Karpas-422 (cell line): ENCODE data around the gene PTCRA. TPM values are rescaled to one million over a fixed set of nuclear protein-coding genes. Genes with fewer than 3 reads are reported as not detected.
A peak's percentile ranks its signal among the peaks of the same experiment; 100 is the strongest.
"Not testable (repeated sequence)": the region's sequence is repeated elsewhere in the genome, so short reads cannot be mapped to it uniquely, and the experiment has no call there.

Source experiments
- DNase-seq: peaks from one replicate; pipeline ENCODE4 v3.0.0-alpha.2; 2015
- H2AFZ ChIP-seq: fragments of 200-600 bp; sonication (generic); 2 replicates; pipeline ENCODE4 v1.6.1; 2014; ENCODE audit warnings: antibody characterized with exemption, low read length, mixed read lengths
- H3K27ac ChIP-seq: fragments of 200-600 bp; sonication (generic); 2 replicates; pipeline ENCODE4 v1.5.1; 2014; ENCODE audit warnings: mild to moderate bottlenecking, low read length, moderate library complexity
- H3K27me3 ChIP-seq: fragments of 200-600 bp; sonication (generic); 2 replicates; pipeline ENCODE4 v1.6.1; 2014; ENCODE audit warnings: low read length, mixed read lengths
- H3K36me3 ChIP-seq: fragments of 200-600 bp; sonication (generic); 2 replicates; pipeline ENCODE4 v1.6.1; 2014; ENCODE audit warnings: low read length, mixed read lengths; ENCODE audit not compliant: insufficient read depth
- H3K4me1 ChIP-seq: fragments of 200-600 bp; sonication (generic); 2 replicates; pipeline ENCODE4 v1.6.1; 2014; ENCODE audit warnings: mild to moderate bottlenecking, low read length, mixed read lengths
- H3K4me2 ChIP-seq: fragments of 200-600 bp; sonication (generic); 2 replicates; pipeline ENCODE4 v1.6.1; 2014; ENCODE audit warnings: low read length, low read depth, mild to moderate bottlenecking; ENCODE audit not compliant: poor library complexity, severe bottlenecking
- H3K4me3 ChIP-seq: fragments of 200-600 bp; sonication (generic); 2 replicates; pipeline ENCODE4 v1.5.1; 2014; ENCODE audit warnings: mild to moderate bottlenecking, antibody characterized with exemption, low read length, mixed read lengths
- H3K79me2 ChIP-seq: fragments of 200-600 bp; sonication (generic); 2 replicates; pipeline ENCODE4 v1.6.1; 2014; ENCODE audit warnings: mild to moderate bottlenecking, low read length, mixed read lengths
- H3K9ac ChIP-seq: fragments of 200-600 bp; sonication (generic); 2 replicates; pipeline ENCODE4 v1.6.0; 2014; ENCODE audit warnings: low read length
- H3K9me2 ChIP-seq: fragments of 200-600 bp; sonication (generic), shearing (Covaris generic); replicated peaks from 2 replicates; pipeline ENCODE4 v1.6.0; 2014; ENCODE audit warnings: mild to moderate bottlenecking, low read length, moderate library complexity; ENCODE audit not compliant: insufficient read depth
- H3K9me3 ChIP-seq: fragments of 300-700, 200-600 bp; sonication (generic); 2 replicates; pipeline ENCODE4 v1.6.1; 2014; ENCODE audit warnings: low read length, mixed read lengths
- H4K20me1 ChIP-seq: fragments of 200-600 bp; sonication (generic); 2 replicates; pipeline ENCODE4 v1.6.1; 2014; ENCODE audit warnings: mild to moderate bottlenecking, antibody characterized with exemption, low read length, low read depth; ENCODE audit not compliant: insufficient read depth
- total RNA-seq: library from RNA; depleted of rRNA; stranded (reverse); fragments of >200 nt; shearing (Covaris generic); gene quantifications from 2 replicates; pipeline ENCODE4 v1.2.3, GENCODE V29; 2014; ENCODE audit warnings: low replicate concordance

The PTCRA gene
- total RNA-seq, 1 experiment from 2014 or later, result not detected

- Histone ChIP-seq H2AFZ (no peak overlapping the region), H3K9me2 (no peaks in the 10 kb centered on the region), H3K4me1 (peaks cover 42% of the 10 kb centered on the region), H3K4me2 (no peak overlapping the region), H3K9ac (no peak overlapping the region), H3K27me3 (no peaks in the 10 kb centered on the region), H3K9me3 (no peaks in the 10 kb centered on the region), H4K20me1 (no peaks in the 10 kb centered on the region), H3K79me2 (no peaks in the 10 kb centered on the region), H3K4me3 (no peak overlapping the region), H3K36me3 (no peaks in the 10 kb centered on the region), H3K27ac (no peak overlapping the region)
- DNase-seq, result no peak
Measured at GRCh38 chr6:42896178-42896719, 19.6 kb upstream of the PTCRA start.

GRCh38 chr6:42898891-42899361 is 16.9 kb upstream of the PTCRA start:
- no peaks in the 10 kb centered on the region for H3K36me3 ChIP-seq
- H3K9me3 ChIP-seq, result no peaks in the 10 kb centered on the region
- no peak overlapping the region for H3K4me3 ChIP-seq
- no peak overlapping the region for H3K9ac ChIP-seq
- peak; percentile 94 for DNase-seq
- H4K20me1 ChIP-seq, result no peaks in the 10 kb centered on the region
- H2AFZ ChIP-seq, result no peak overlapping the region; the same call in 1 of the 2 replicates
- H3K79me2 ChIP-seq, result no peaks in the 10 kb centered on the region
- H3K27ac ChIP-seq, result no peak overlapping the region
- peak overlapping the region; percentile 63 for H3K4me2 ChIP-seq
- H3K4me1 ChIP-seq, result peaks cover 41% of the 10 kb centered on the region
- no peaks in the 10 kb centered on the region for H3K27me3 ChIP-seq
- H3K9me2 ChIP-seq, result no peaks in the 10 kb centered on the region

GRCh38 chr6:42899871-42900270 is 16.0 kb upstream of the PTCRA start:
- no peaks in the 10 kb centered on the region for H3K79me2 ChIP-seq
- H4K20me1 ChIP-seq, result no peaks in the 10 kb centered on the region
- no peak overlapping the region for H3K4me3 ChIP-seq
- no peak overlapping the region for H2AFZ ChIP-seq
- H3K9me2 ChIP-seq, result no peaks in the 10 kb centered on the region
- no peaks in the 10 kb centered on the region for H3K36me3 ChIP-seq
- no peak overlapping the region for H3K9ac ChIP-seq
- H3K4me1 ChIP-seq, result peaks cover 32% of the 10 kb centered on the region
- no peak overlapping the region for H3K4me2 ChIP-seq
- H3K9me3 ChIP-seq, result no peaks in the 10 kb centered on the region
- H3K27ac ChIP-seq, result no peak overlapping the region
- no peak for DNase-seq
- no peaks in the 10 kb centered on the region for H3K27me3 ChIP-seq

GRCh38 chr6:42901538-42901957 is 14.3 kb upstream of the PTCRA start:
- peak overlapping the region; percentile 51; the same call in 1 of the 2 replicates for H2AFZ ChIP-seq
- H4K20me1 ChIP-seq, result no peaks in the 10 kb centered on the region
- H3K36me3 ChIP-seq, result no peaks in the 10 kb centered on the region
- no peaks in the 10 kb centered on the region for H3K9me3 ChIP-seq
- H3K9ac ChIP-seq, result peak overlapping the region; percentile 42; the same call in 1 of the 2 replicates
- H3K4me3 ChIP-seq, result peak overlapping the region; percentile 51; the same call in 1 of the 2 replicates
- H3K9me2 ChIP-seq, result no peaks in the 10 kb centered on the region
- peak; percentile 93 for DNase-seq
- H3K27me3 ChIP-seq, result no peaks in the 10 kb centered on the region
- peaks cover 31% of the 10 kb centered on the region for H3K4me1 ChIP-seq
- H3K4me2 ChIP-seq, result peak overlapping the region; percentile 52
- H3K79me2 ChIP-seq, result no peaks in the 10 kb centered on the region
- H3K27ac ChIP-seq, result no peak overlapping the region

- not testable (repeated sequence) for H3K27me3 ChIP-seq, H4K20me1 ChIP-seq, H3K9me2 ChIP-seq, H3K9me3 ChIP-seq, H3K79me2 ChIP-seq, H3K36me3 ChIP-seq
- H3K4me2 ChIP-seq, result peak overlapping the region; percentile 52
- peak overlapping the region; percentile 51 for H3K4me3 ChIP-seq
- DNase-seq, result peak; percentile 84
- H2AFZ ChIP-seq, result peak overlapping the region; percentile 82
- H3K4me1 ChIP-seq, result peaks cover 31% of the 10 kb centered on the region
- H3K27ac ChIP-seq, result peak overlapping the region; percentile 74
- peak overlapping the region; percentile 42 for H3K9ac ChIP-seq
Measured at GRCh38 chr6:42902429-42903263, 13.2 kb upstream of the PTCRA start.

- H4K20me1 ChIP-seq, result no peaks in the 10 kb centered on the region
- H3K27me3 ChIP-seq, result no peaks in the 10 kb centered on the region
- no peak overlapping the region for H3K9ac ChIP-seq
- H3K27ac ChIP-seq, result no peak overlapping the region
- no peaks in the 10 kb centered on the region for H3K79me2 ChIP-seq
- H2AFZ ChIP-seq, result no peak overlapping the region
- no peak for DNase-seq
- H3K36me3 ChIP-seq, result no peaks in the 10 kb centered on the region
- peaks cover 26% of the 10 kb centered on the region for H3K4me1 ChIP-seq
- H3K4me3 ChIP-seq, result no peak overlapping the region
- H3K9me2 ChIP-seq, result no peaks in the 10 kb centered on the region
- H3K9me3 ChIP-seq, result no peaks in the 10 kb centered on the region
- no peak overlapping the region for H3K4me2 ChIP-seq
Measured at GRCh38 chr6:42904467-42904866, 11.4 kb upstream of the PTCRA start.

GRCh38 chr6:42907336-42907735 is 8.5 kb upstream of the PTCRA start:
- Histone ChIP-seq H3K27ac (no peak overlapping the region), H2AFZ (no peak overlapping the region), H3K4me3 (no peak overlapping the region), H3K4me2 (no peak overlapping the region), H3K9me2 (no peaks in the 10 kb centered on the region), H3K4me1 (peaks cover 12% of the 10 kb centered on the region), H3K36me3 (no peaks in the 10 kb centered on the region), H3K9ac (no peak overlapping the region), H3K27me3 (no peaks in the 10 kb centered on the region), H3K79me2 (no peaks in the 10 kb centered on the region), H4K20me1 (no peaks in the 10 kb centered on the region), H3K9me3 (no peaks in the 10 kb centered on the region)
- no peak for DNase-seq

- Histone ChIP-seq H3K79me2 (no peaks in the 10 kb centered on the region), H3K27ac (no peak overlapping the region), H3K36me3 (no peaks in the 10 kb centered on the region), H3K4me3 (no peak overlapping the region), H3K9ac (no peak overlapping the region), H3K4me2 (no peak overlapping the region), H3K27me3 (no peaks in the 10 kb centered on the region), H3K9me3 (no peaks in the 10 kb centered on the region), H3K9me2 (no peaks in the 10 kb centered on the region), H3K4me1 (no peaks in the 10 kb centered on the region), H2AFZ (no peak overlapping the region), H4K20me1 (no peaks in the 10 kb centered on the region)
- no peak for DNase-seq
Measured at GRCh38 chr6:42909835-42910234, 6.0 kb upstream of the PTCRA start.
